Liver (tissue), 9 donors: ENCODE results near the gene SREBF1. TPM values are rescaled to one million over a fixed set of nuclear protein-coding genes. Genes with fewer than 3 reads are reported as not detected.

Experiments
- DNase-seq: peaks from one replicate; pipeline ENCODE4 v3.0.0-alpha.2; 2017; ENCODE audit warnings: low spot score
- H3K27ac ChIP-seq, 2 donors: one replicate each; pipeline ENCODE4 v1.7.0; 2013; ENCODE audit warnings: inconsistent platforms in 2 of 2, low read length in 2 of 2, control low read depth in 1 of 2, low read depth in 1 of 2, mild to moderate bottlenecking in 1 of 2
- H3K27me3 ChIP-seq, 4 donors: one replicate each; pipeline versions ENCODE4 v1.6.1 to v1.7.0; 2013; ENCODE audit warnings: low read length in 3 of 4, inconsistent platforms in 1 of 4, mild to moderate bottlenecking in 1 of 4, moderate library complexity in 1 of 4; ENCODE audit not compliant: control insufficient read depth in 4 of 4, insufficient read depth in 4 of 4
- H3K36me3 ChIP-seq, 4 donors: one replicate each; pipeline versions ENCODE4 v1.6.1 to v1.7.0; 2013; ENCODE audit warnings: low read length in 3 of 4, mild to moderate bottlenecking in 3 of 4, low read depth in 1 of 4, moderate library complexity in 1 of 4; ENCODE audit not compliant: control insufficient read depth in 4 of 4, insufficient read depth in 3 of 4
- H3K4me1 ChIP-seq, 4 donors: one replicate each; pipeline versions ENCODE4 v1.6.1 to v1.7.0; 2013; ENCODE audit warnings: low read length in 3 of 4, mild to moderate bottlenecking in 3 of 4, moderate library complexity in 1 of 4; ENCODE audit not compliant: control insufficient read depth in 4 of 4, insufficient read depth in 4 of 4
- H3K4me3 ChIP-seq, 3 donors: one replicate each; pipeline versions ENCODE4 v1.6.1 to v1.7.0; 2013; ENCODE audit warnings: low read length in 3 of 3, control low read depth in 1 of 3, low read depth in 1 of 3, mild to moderate bottlenecking in 1 of 3
- H3K9ac ChIP-seq, 2 donors: one replicate each; pipeline ENCODE4 v1.7.0; 2013; ENCODE audit warnings: low read length in 2 of 2, mild to moderate bottlenecking in 2 of 2, moderate library complexity in 2 of 2, control low read depth in 1 of 2, low read depth in 1 of 2
- H3K9me3 ChIP-seq, 4 donors: one replicate each; pipeline versions ENCODE4 v1.6.1 to v1.7.0; 2013; ENCODE audit warnings: low read length in 3 of 4; ENCODE audit not compliant: control insufficient read depth in 4 of 4
- CTCF ChIP-seq: fragments of 150-350 bp; IDR thresholded peaks from 2 replicates; pipeline ENCODE4 v1.5.1; 2017; ENCODE audit warnings: improper control_type of control experiment, low read depth, low read length; ENCODE audit not compliant: missing input control
- EGR1 ChIP-seq, 2 donors: IDR thresholded peaks; 2 replicates each; pipeline ENCODE4 v1.6.1; 2016 to 2018; ENCODE audit warnings: antibody characterized with exemption in 2 of 2, low read depth in 2 of 2
- FOXA1 ChIP-seq: IDR thresholded peaks from 2 replicates; pipeline ENCODE4 v1.6.1; 2016; ENCODE audit warnings: antibody characterized with exemption
- FOXA2 ChIP-seq: IDR thresholded peaks from 2 replicates; pipeline ENCODE4 v1.6.1; 2016; ENCODE audit warnings: antibody characterized with exemption
- GABPA ChIP-seq, 2 donors: IDR thresholded peaks in 1 of 2; conservative IDR thresholded peaks in 1 of 2; 2 replicates each; pipeline ENCODE4 v1.6.1; 2016; ENCODE audit warnings: antibody characterized with exemption in 2 of 2, mild to moderate bottlenecking in 1 of 2, moderate library complexity in 1 of 2
- HNF4A ChIP-seq, 2 donors: conservative IDR thresholded peaks; 2 replicates each; pipeline ENCODE4 v1.6.1; 2016; ENCODE audit warnings: antibody characterized with exemption in 2 of 2, mild to moderate bottlenecking in 2 of 2
- HNF4G ChIP-seq: IDR thresholded peaks from 2 replicates; pipeline ENCODE4 v1.6.1; 2016; ENCODE audit warnings: antibody characterized with exemption
- JUND ChIP-seq, 2 donors: IDR thresholded peaks; 2 replicates each; pipeline ENCODE4 v1.6.1; 2016; ENCODE audit warnings: antibody characterized with exemption in 2 of 2
- MAX ChIP-seq: IDR thresholded peaks from 2 replicates; pipeline ENCODE4 v1.6.1; 2016; ENCODE audit warnings: antibody characterized with exemption
- NR2F2 ChIP-seq: IDR thresholded peaks from 2 replicates; pipeline ENCODE4 v1.6.1; 2016; ENCODE audit warnings: antibody characterized with exemption
- RAD21 ChIP-seq, 2 donors: IDR thresholded peaks; 2 replicates each; pipeline ENCODE4 v1.6.1; 2016; ENCODE audit warnings: antibody characterized with exemption in 2 of 2, mild to moderate bottlenecking in 2 of 2
- REST ChIP-seq: IDR thresholded peaks from 2 replicates; pipeline ENCODE4 v1.6.1; 2016; ENCODE audit warnings: antibody characterized with exemption, mild to moderate bottlenecking
- RXRA ChIP-seq, 2 donors: IDR thresholded peaks; 2 replicates each; pipeline ENCODE4 v1.6.1; 2017 to 2018; ENCODE audit warnings: antibody characterized with exemption in 2 of 2, mild to moderate bottlenecking in 1 of 2
- SP1 ChIP-seq: IDR thresholded peaks from 2 replicates; pipeline ENCODE4 v1.6.1; 2018; ENCODE audit warnings: antibody characterized with exemption, mild to moderate bottlenecking
- TAF1 ChIP-seq: conservative IDR thresholded peaks from 2 replicates; pipeline ENCODE4 v1.6.1; 2016; ENCODE audit warnings: antibody characterized with exemption, mild to moderate bottlenecking
- YY1 ChIP-seq: IDR thresholded peaks from 2 replicates; pipeline ENCODE4 v1.6.1; 2016; ENCODE audit warnings: antibody characterized with exemption, mild to moderate bottlenecking
- ZBTB33 ChIP-seq: IDR thresholded peaks from 2 replicates; pipeline ENCODE4 v1.6.1; 2016; ENCODE audit warnings: antibody characterized with exemption
- WGBS: extraction: QIAGEN DNeasy Blood & Tissue Kit; methylation state at CpG from one replicate; pipeline ENCODE4 v1.1.7; 2013; 5-methylcytosine and 5-hydroxymethylcytosine counted together
- polyA plus RNA-seq, 2 donors: library from polyadenylated mRNA; stranded (reverse) in 1 of 2; unstranded in 1 of 2; fragments of 200-250 nt in 1 of 2; fragments of >200 nt in 1 of 2; fragmentation: Nextera tagmentation in 1 of 2; extraction: Ambion mirVana in 1 of 2; gene quantifications; one replicate each; pipeline versions ENCODE4 v1.2.1 to v1.2.3, GENCODE V29; 2013 to 2015
- total RNA-seq, 2 donors: library from RNA; depleted of rRNA; stranded (reverse); fragments of >200 nt; gene quantifications; one replicate each; pipeline ENCODE4 v1.2.3, GENCODE V29; 2014
- TF ChIP-seq, protein P1 (sequence below): IDR thresholded peaks from 2 replicates; pipeline ENCODE4 v1.6.1; 2016; ENCODE audit warnings: antibody characterized with exemption
- donor health status: healthy.
- donor health status: healthy.
- donor health status: healthy.
- donor health status: healthy.
- donor health status: healthy.

Gene SREBF1
- total and polyA plus RNA-seq, 4 donors: 66.8 to 133 (median 101) TPM

DNA sequence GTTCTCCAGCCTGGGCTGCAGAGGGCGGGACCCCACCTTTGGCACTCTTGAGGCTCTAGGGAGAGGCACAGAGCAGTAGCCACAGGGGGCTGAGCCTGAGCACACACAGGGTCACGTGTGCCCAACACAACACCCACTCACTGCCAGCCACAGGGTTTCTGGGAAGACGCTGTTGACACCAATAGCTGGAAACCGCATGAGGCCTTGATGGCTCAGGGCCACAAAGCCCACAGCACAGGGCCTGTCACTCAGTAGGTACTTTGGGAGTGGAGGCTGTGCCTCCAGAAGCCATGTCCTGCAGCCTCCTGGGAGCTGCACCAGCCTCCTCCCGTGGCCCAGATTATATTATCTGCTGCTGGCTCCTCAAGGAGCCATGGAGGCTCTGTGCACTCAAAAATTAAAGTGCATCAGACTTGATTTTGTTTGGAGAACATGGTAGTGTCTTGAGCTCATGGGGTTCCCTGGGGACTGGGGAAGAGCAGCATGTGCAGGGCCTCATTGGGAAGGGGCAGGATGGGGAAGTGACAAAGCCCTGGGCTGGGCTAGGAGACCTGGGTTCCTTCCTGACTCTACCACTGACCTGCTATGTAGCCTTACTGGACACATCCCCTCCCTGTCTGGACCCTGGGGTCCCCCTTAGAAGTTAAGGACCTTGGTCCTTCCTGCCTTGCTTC, 12.5 kb upstream of the SREBF1 start:
- 56% methylated on average over 5 of the region's 5 CpGs for WGBS
- H3K36me3 ChIP-seq: no peaks in the 10 kb centered on the region
- H3K4me1 ChIP-seq: peaks cover 5 to 15% (median 12%) of the 10 kb centered on the region in 4 donors
- no peaks in the 10 kb centered on the region for H3K27me3 ChIP-seq
- peak overlapping the region in 1 of 2 donors; percentile 25 for H3K9ac ChIP-seq
- no peaks in the 10 kb centered on the region for H3K9me3 ChIP-seq
- H3K27ac ChIP-seq: peak overlapping the region; percentile 21 to 75
- H3K4me3 ChIP-seq: no peak overlapping the region
- TF ChIP-seq REST: no peak
- TF ChIP-seq JUND (IDR thresholded peaks at IDR 0.05): no peak
- no peak for TF ChIP-seq SP1
- peak; percentile 66 to 96 for TF ChIP-seq EGR1 (IDR thresholded peaks at IDR 0.05; ENCODE audit: low read depth in 2 of 2)
- TF ChIP-seq MAX: peak; percentile 44
- TF ChIP-seq FOXA1: no peak
- no peak for TF ChIP-seq HNF4G
- TF ChIP-seq YY1: peak; percentile 9
- TF ChIP-seq FOXA2: peak; percentile 39
- TF ChIP-seq RXRA (IDR thresholded peaks at IDR 0.05): peak in 1 of 2 donors; percentile 69
- TF ChIP-seq RAD21 (IDR thresholded peaks at IDR 0.05): no peak
- TF ChIP-seq NR2F2: no peak
- no peak for TF ChIP-seq ZBTB33
- TF ChIP-seq GABPA (IDR thresholded peaks at IDR 0.05 in 1 of 2, conservative IDR thresholded peaks at IDR 0.05 in 1 of 2): no peak
- TF ChIP-seq TAF1: no peak
- TF ChIP-seq, protein P1, sequence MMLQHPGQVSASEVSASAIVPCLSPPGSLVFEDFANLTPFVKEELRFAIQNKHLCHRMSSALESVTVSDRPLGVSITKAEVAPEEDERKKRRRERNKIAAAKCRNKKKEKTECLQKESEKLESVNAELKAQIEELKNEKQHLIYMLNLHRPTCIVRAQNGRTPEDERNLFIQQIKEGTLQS: no peak
- no peak for TF ChIP-seq CTCF
- TF ChIP-seq HNF4A (conservative IDR thresholded peaks at IDR 0.05): peak in 1 of 2 donors; percentile 39
- no peak for DNase-seq
